ENCODE measurements around the gene PPDPF.
"Not testable (repeated sequence)": the region's sequence is repeated elsewhere in the genome, so short reads cannot be mapped to it uniquely, and the experiment has no call there.

PPDPF gene

GRCh38 chr20:63570281-63571086, 49.9 kb downstream of the PPDPF start:
- TF ChIP-seq TCF4 (CRISPR knock-in tag; IDR thresholded peaks at IDR 0.05; ENCODE audit: borderline replicate concordance) (no peak), OSR1 (CRISPR knock-in tag; IDR thresholded peaks at IDR 0.05) (no peak), CSDC2 (CRISPR knock-in tag; IDR thresholded peaks at IDR 0.05) (no peak), RARB (CRISPR knock-in tag; IDR thresholded peaks at IDR 0.05) (no peak), CREB5 (CRISPR knock-in tag; IDR thresholded peaks at IDR 0.05; ENCODE audit: low read depth) (no peak), GLIS3 (CRISPR knock-in tag; IDR thresholded peaks at IDR 0.05) (no peak), ARNTL (CRISPR knock-in tag; IDR thresholded peaks at IDR 0.05; ENCODE audit: borderline replicate concordance, low read depth) (no peak), TSHZ2 (CRISPR knock-in tag; IDR thresholded peaks at IDR 0.05) (no peak), POU6F1 (CRISPR knock-in tag; IDR thresholded peaks at IDR 0.05; ENCODE audit: borderline replicate concordance, low read depth) (no peak), ESRRG (CRISPR knock-in tag; IDR thresholded peaks at IDR 0.05) (no peak)
- ATAC-seq = no peak

GRCh38 chr20:63571087-63571478, 50.5 kb downstream of the PPDPF start:
- not testable (repeated sequence) for ATAC-seq
